GM23338 (cell line): ENCODE measurements around the gene TTC3. TPM values are rescaled to one million over a fixed set of nuclear protein-coding genes. Genes with fewer than 3 reads are reported as not detected.

Experiments used
- ATAC-seq: fragments of 200-7000 bp; cut with Tn5 transposase; 3 replicates; pipeline ENCODE4 v1.9.1; 2020
- DNase-seq: peaks from one replicate; pipeline ENCODE4 v3.0.0-alpha.2; 2015; ENCODE audit warnings: low spot score
- H2AFZ ChIP-seq: fragments of 200-600 bp; sonication (generic); 2 replicates; pipeline ENCODE4 v1.8.0; 2016; ENCODE audit warnings: antibody characterized with exemption, mild to moderate bottlenecking, moderate library complexity
- H3F3A ChIP-seq: fragments of 200-600 bp; sonication (generic); replicated peaks from 2 replicates; pipeline ENCODE4 v1.8.0; 2017; ENCODE audit warnings: antibody characterized with exemption, mixed run types, low read depth
- H3K27ac ChIP-seq: fragments of 200-600 bp; sonication (generic); 2 replicates; pipeline ENCODE4 v1.6.1; 2016; ENCODE audit warnings: low read depth
- H3K27me3 ChIP-seq: fragments of 200-600 bp; sonication (generic); 2 replicates; pipeline ENCODE4 v1.8.0; 2016; ENCODE audit warnings: mild to moderate bottlenecking, mixed run types, moderate library complexity; ENCODE audit not compliant: insufficient read depth
- H3K36me3 ChIP-seq: fragments of 200-600 bp; sonication (generic); 2 replicates; pipeline ENCODE4 v1.8.0; 2016; ENCODE audit warnings: mild to moderate bottlenecking; ENCODE audit not compliant: insufficient read depth
- H3K4me1 ChIP-seq: fragments of 200-600 bp; sonication (generic); 2 replicates; pipeline ENCODE4 v1.8.0; 2016; ENCODE audit warnings: mild to moderate bottlenecking, moderate library complexity; ENCODE audit not compliant: insufficient read depth
- H3K4me2 ChIP-seq: fragments of 200-600 bp; sonication (generic); 2 replicates; pipeline ENCODE4 v1.7.1; 2017; ENCODE audit warnings: mixed run types
- H3K4me3 ChIP-seq: fragments of 200-600 bp; sonication (generic); 2 replicates; pipeline ENCODE4 v1.6.1; 2016; ENCODE audit warnings: mixed run types
- H3K79me2 ChIP-seq: fragments of 200-600 bp; sonication (generic); replicated peaks from 2 replicates; pipeline ENCODE4 v1.8.0; 2017; ENCODE audit warnings: mild to moderate bottlenecking; ENCODE audit not compliant: insufficient read depth
- H3K9me2 ChIP-seq: fragments of 200-600 bp; sonication (generic); 2 replicates; pipeline ENCODE4 v1.8.0; 2017; ENCODE audit not compliant: insufficient read depth
- H4K20me1 ChIP-seq: fragments of 200-600 bp; sonication (generic); replicated peaks from 2 replicates; pipeline ENCODE4 v1.8.0; 2017; ENCODE audit warnings: mild to moderate bottlenecking; ENCODE audit not compliant: insufficient read depth
- H3K27ac Mint-ChIP-seq: 2 replicates; pipeline ENCODE4 v1.8.0; 2020; ENCODE audit warnings: inconsistent platforms, mild to moderate bottlenecking, moderate library complexity, mixed read lengths
- H3K27me3 Mint-ChIP-seq: 3 replicates; pipeline ENCODE4 v1.8.0; 2022; ENCODE audit warnings: low read depth, mild to moderate bottlenecking, moderate library complexity, mixed read lengths, inconsistent platforms; ENCODE audit not compliant: insufficient read depth, poor library complexity
- H3K36me3 Mint-ChIP-seq: 3 replicates; pipeline ENCODE4 v1.8.0; 2021; ENCODE audit warnings: low read depth, mild to moderate bottlenecking, inconsistent platforms, moderate library complexity, mixed read lengths
- H3K4me1 Mint-ChIP-seq: 3 replicates; pipeline ENCODE4 v1.8.0; 2020; ENCODE audit warnings: mild to moderate bottlenecking, inconsistent platforms, mixed read lengths
- H3K4me3 Mint-ChIP-seq: 3 replicates; pipeline ENCODE4 v1.8.0; 2021; ENCODE audit warnings: moderate library complexity, mild to moderate bottlenecking, inconsistent platforms, mixed read lengths
- H3K9me3 Mint-ChIP-seq: 3 replicates; pipeline ENCODE4 v1.8.0; 2020; ENCODE audit warnings: moderate library complexity, mild to moderate bottlenecking, inconsistent platforms, mixed read lengths
- CREB1 ChIP-seq: fragments of 250-450 bp; sonication (Bioruptor Pico); IDR thresholded peaks from 2 replicates; pipeline ENCODE4 v1.5.0; 2020; ENCODE audit warnings: low read depth, mild to moderate bottlenecking, moderate library complexity
- CTCF ChIP-seq, 2 experiments: fragments of 200-600 bp in 1 of 2; sonication (generic) in 1 of 2; conservative IDR thresholded peaks; 2 replicates each; pipeline versions ENCODE4 v1.5.1 to v1.6.1; 2016 to 2017; ENCODE audit warnings: antibody characterized with exemption in 2 of 2, low read depth in 2 of 2, mild to moderate bottlenecking in 2 of 2, moderate library complexity in 1 of 2
- ETS1 ChIP-seq: IDR thresholded peaks from 2 replicates; pipeline ENCODE4 v1.6.1; 2016; ENCODE audit warnings: antibody characterized with exemption
- EZH2 ChIP-seq: fragments of 200-600 bp; sonication (generic); IDR thresholded peaks from one replicate; pipeline ENCODE4 v1.8.0; 2017; ENCODE audit warnings: antibody characterized with exemption, mild to moderate bottlenecking, low read depth; ENCODE audit not compliant: unreplicated experiment
- EZH2phosphoT487 ChIP-seq: fragments of 200-600 bp; sonication (generic); IDR thresholded peaks from one replicate; pipeline ENCODE4 v1.8.1; 2018; ENCODE audit warnings: antibody characterized with exemption; ENCODE audit not compliant: unreplicated experiment
- JUNB ChIP-seq: IDR thresholded peaks from one replicate; pipeline ENCODE4 v1.6.1; 2016; ENCODE audit warnings: antibody characterized with exemption; ENCODE audit not compliant: unreplicated experiment
- NANOG ChIP-seq: IDR thresholded peaks from 2 replicates; pipeline ENCODE4 v1.6.1; 2016; ENCODE audit warnings: antibody characterized with exemption, borderline replicate concordance
- POLR2AphosphoS5 ChIP-seq: IDR thresholded peaks from 2 replicates; pipeline ENCODE4 v1.6.1; 2016; ENCODE audit warnings: antibody characterized with exemption, low read depth
- REST ChIP-seq: IDR thresholded peaks from one replicate; pipeline ENCODE4 v1.6.1; 2018; ENCODE audit warnings: antibody characterized with exemption; ENCODE audit not compliant: unreplicated experiment
- STAT1 ChIP-seq: IDR thresholded peaks from one replicate; pipeline ENCODE4 v1.6.1; 2016; ENCODE audit warnings: antibody characterized with exemption; ENCODE audit not compliant: unreplicated experiment
- ZNF114 ChIP-seq: fragments of 250-450 bp; sonication (Bioruptor Pico); IDR thresholded peaks from 2 replicates; pipeline ENCODE4 v1.5.0; 2020; ENCODE audit warnings: mild to moderate bottlenecking, moderate library complexity
- ZNF331 ChIP-seq: fragments of 250-450 bp; sonication (Bioruptor Pico); IDR thresholded peaks from 2 replicates; pipeline ENCODE4 v1.5.0; 2020; ENCODE audit warnings: low read depth, mild to moderate bottlenecking, moderate library complexity
- ZNF462 ChIP-seq: fragments of 250-450 bp; sonication (Bioruptor Pico); IDR thresholded peaks from 2 replicates; pipeline ENCODE4 v1.5.0; 2020; ENCODE audit warnings: mild to moderate bottlenecking, moderate library complexity
- polyA plus RNA-seq: library from polyadenylated mRNA; unstranded; fragments of >200 nt; fragmentation: Nextera tagmentation; extraction: Ambion mirVana; gene quantifications from 2 replicates; pipeline ENCODE4 v1.2.1, GENCODE V29; 2016
- total RNA-seq: library from RNA; depleted of rRNA; stranded (reverse); fragments of >200 nt; shearing (Covaris generic); gene quantifications from 2 replicates; pipeline ENCODE4 v1.2.3, GENCODE V29; 2014

TTC3 gene
- total and polyA plus RNA-seq, 2 experiments from 2014 or later, result 28.9 to 48.6 TPM

- Mint-ChIP-seq H3K27ac (no peak overlapping the region), H3K4me1 (peaks cover 8% of the 10 kb centered on the region), H3K27me3 (no peaks in the 10 kb centered on the region), H3K4me3 (no peak overlapping the region), H3K9me3 (no peaks in the 10 kb centered on the region), H3K36me3 (no peaks in the 10 kb centered on the region)
- Histone ChIP-seq H3K27me3 (no peaks in the 10 kb centered on the region), H4K20me1 (no peaks in the 10 kb centered on the region), H3K4me2 (no peak overlapping the region), H2AFZ (no peak overlapping the region), H3K9me2 (no peaks in the 10 kb centered on the region), H3K36me3 (no peaks in the 10 kb centered on the region), H3K4me1 (peaks cover 5% of the 10 kb centered on the region; the same call in 1 of the 2 replicates), H3K79me2 (no peaks in the 10 kb centered on the region), H3K4me3 (no peak overlapping the region), H3F3A (0 out of 2 replicates have a peak, but pooled peaks cover 3% of the 10 kb centered on the region), H3K27ac (no peak overlapping the region)
- ATAC-seq, result no peak
- DNase-seq, result no peak
- no peak for TF ChIP-seq NANOG
- TF ChIP-seq POLR2AphosphoS5, result no peak
- no peak for TF ChIP-seq EZH2phosphoT487
- TF ChIP-seq CTCF (conservative IDR thresholded peaks at IDR 0.05; ENCODE audit: low read depth in 2 of 2), result no peak
- TF ChIP-seq ZNF462 (CRISPR knock-in tag), result no peak
- no peak for TF ChIP-seq ETS1
- no peak for TF ChIP-seq JUNB
- TF ChIP-seq REST, result no peak
- no peak for TF ChIP-seq CREB1 (CRISPR knock-in tag)
- TF ChIP-seq ZNF331 (CRISPR knock-in tag), result no peak
- TF ChIP-seq EZH2, result no peak
- TF ChIP-seq ZNF114 (CRISPR knock-in tag), result no peak
- TF ChIP-seq STAT1, result no peak
Measured at GRCh38 chr21:37153196-37153934, 80.3 kb downstream of the TTC3 start.
